Endothelial cell of umbilical vein (primary cell): Measurements from ENCODE around the gene CASP4. TPM values are rescaled to one million over a fixed set of nuclear protein-coding genes. Genes with fewer than 3 reads are reported as not detected.

ENCODE experiments used
- BruUV-seq: library from RNA; stranded (reverse); fragments of 400-500 nt; replicated peaks from 2 replicates; lab custom pipeline; 2021; lab: Mats Ljungman, UMichigan
- CTCF ChIA-PET: fragments of 300-600, 350-600 bp; sonication (Branson Sonifier 250); formaldehyde crosslinking; loops from one replicate; lab custom pipeline; 2021; ENCODE audit warnings: antibody characterized with exemption, inconsistent platforms; lab: Charles Lee
- POLR2A ChIA-PET: fragments of 300-600, 350-600 bp; sonication (Branson Sonifier 250); formaldehyde crosslinking; loops from one replicate; lab custom pipeline; 2021; ENCODE audit warnings: antibody characterized with exemption, inconsistent platforms; lab: Charles Lee
- DNase-seq: peaks from one replicate; pipeline ENCODE4 v3.0.0-alpha.2; 2011; ENCODE audit warnings: low read depth, low spot score
- FAIRE-seq: peaks from 2 replicates; lab custom pipeline; 2011; peaks lifted over from hg19 to GRCh38; lab: Jason Lieb, UNC
- H2AFZ ChIP-seq: 2 replicates; pipeline ENCODE4 v1.6.0; 2012; ENCODE audit warnings: low read depth, low read length, control low read depth, inconsistent platforms
- H3K27ac ChIP-seq: 2 replicates; pipeline ENCODE4 v1.5.1; 2011; ENCODE audit warnings: low read depth, mild to moderate bottlenecking, control low read depth, low read length, moderate library complexity; ENCODE audit not compliant: insufficient read depth
- H3K27me3 ChIP-seq, 2 experiments: 2 replicates each; pipeline versions ENCODE4 v1.6.0 to v1.6.1; 2011; ENCODE audit warnings: low read length in 2 of 2, mixed read lengths in 1 of 2; ENCODE audit not compliant: control insufficient read depth in 2 of 2, insufficient read depth in 2 of 2
- H3K36me3 ChIP-seq, 2 experiments: 2 replicates in 1 of 2; 3 replicates in 1 of 2; pipeline ENCODE4 v1.5.1; 2011; ENCODE audit warnings: low read length in 2 of 2, mild to moderate bottlenecking in 1 of 2, moderate library complexity in 1 of 2; ENCODE audit not compliant: control insufficient read depth in 2 of 2, insufficient read depth in 2 of 2; ENCODE audit errors: extremely low read depth in 1 of 2
- H3K4me1 ChIP-seq: 3 replicates; pipeline ENCODE4 v1.5.1; 2011; ENCODE audit warnings: mild to moderate bottlenecking, low read length; ENCODE audit not compliant: control insufficient read depth, insufficient read depth; ENCODE audit errors: extremely low read depth
- H3K4me2 ChIP-seq: 2 replicates; pipeline ENCODE4 v1.6.1; 2011; ENCODE audit warnings: low read length, control low read depth, mixed read lengths; ENCODE audit not compliant: insufficient read depth
- H3K4me3 ChIP-seq, 3 experiments: fragments of 200-600 bp in 1 of 3; sonication (generic), shearing (Covaris generic) in 1 of 3; replicated peaks in 1 of 3; 2 replicates each; pipeline ENCODE4 v1.5.1; 2011 to 2016; ENCODE audit warnings: control low read depth in 3 of 3, low read length in 3 of 3, mild to moderate bottlenecking in 2 of 3, inconsistent platforms in 1 of 3, low read depth in 1 of 3, moderate library complexity in 1 of 3; ENCODE audit not compliant: insufficient read depth in 1 of 3
- H3K79me2 ChIP-seq: 2 replicates; pipeline ENCODE4 v1.6.0; 2012; ENCODE audit warnings: low read length, inconsistent platforms; ENCODE audit not compliant: control insufficient read depth, insufficient read depth
- H3K9ac ChIP-seq: replicated peaks from 2 replicates; pipeline ENCODE3; 2011; ENCODE audit warnings: low read length, control low read depth; ENCODE audit not compliant: insufficient read depth; ENCODE audit errors: extremely low read depth
- H3K9me1 ChIP-seq: replicated peaks from 3 replicates; pipeline ENCODE4 v1.6.0; 2011; ENCODE audit warnings: mild to moderate bottlenecking, low read length; ENCODE audit not compliant: control insufficient read depth, insufficient read depth; ENCODE audit errors: extremely low read depth
- H3K9me3 ChIP-seq: replicated peaks from 2 replicates; pipeline ENCODE4 v1.5.1; 2012; ENCODE audit warnings: low read length, inconsistent platforms; ENCODE audit not compliant: control insufficient read depth, insufficient read depth
- H4K20me1 ChIP-seq: replicated peaks from 2 replicates; pipeline ENCODE3; 2011; ENCODE audit warnings: mild to moderate bottlenecking, low read length; ENCODE audit not compliant: control insufficient read depth, insufficient read depth; ENCODE audit errors: extremely low read depth
- CTCF ChIP-seq, 2 donors: IDR thresholded peaks; 1 replicate in 1 of 2; 2 replicates in 1 of 2; pipeline ENCODE4 v1.5.1; 2011; ENCODE audit warnings: low read length in 2 of 2, mild to moderate bottlenecking in 2 of 2, moderate library complexity in 2 of 2, control low read depth in 1 of 2, inconsistent platforms in 1 of 2, low read depth in 1 of 2; ENCODE audit not compliant: insufficient read depth in 1 of 2; ENCODE audit errors: extremely low read depth in 1 of 2
- FOS ChIP-seq: IDR thresholded peaks from 2 replicates; pipeline ENCODE4 v1.6.1; 2011; ENCODE audit warnings: mild to moderate bottlenecking, low read length, moderate library complexity, borderline replicate concordance; ENCODE audit not compliant: insufficient read depth
- GATA2 ChIP-seq: IDR thresholded peaks from 2 replicates; pipeline ENCODE4 v1.7.0; 2011; ENCODE audit warnings: low read depth, mild to moderate bottlenecking, moderate library complexity, mixed read lengths, low read length; ENCODE audit not compliant: insufficient read length, insufficient read depth
- JUN ChIP-seq: IDR thresholded peaks from 2 replicates; pipeline ENCODE4 v1.6.1; 2011; ENCODE audit warnings: borderline replicate concordance, low read depth; ENCODE audit not compliant: insufficient read length, insufficient read depth
- MYC ChIP-seq: IDR thresholded peaks from one replicate; pipeline ENCODE4 v1.6.1; 2011; ENCODE audit warnings: mild to moderate bottlenecking, low read depth, low read length
- POLR2A ChIP-seq: IDR thresholded peaks from 2 replicates; pipeline ENCODE4 v1.6.1; 2012; ENCODE audit warnings: low read depth, mild to moderate bottlenecking, control low read depth, low read length
- POLR2AphosphoS5 ChIP-seq: IDR thresholded peaks from 2 replicates; pipeline ENCODE4 v1.6.1; 2012; ENCODE audit warnings: low read depth, mild to moderate bottlenecking, control low read depth, low read length, moderate library complexity; ENCODE audit not compliant: insufficient read depth
- dilution Hi-C: fragments of 300-500 bp; cut with MboI; formaldehyde crosslinking; loops from one replicate; pipeline ENCODE4 v1.15.0; 2019; ENCODE audit warnings: low sequenced_read_pairs; ENCODE audit not compliant: extremely low pct_ligation_motif_present
- intact Hi-C: fragments of 100-400 bp; cut with micrococcal nuclease; formaldehyde crosslinking; loops from one replicate; pipeline ENCODE4 v1.10.0; 2022
- polyA plus RNA-seq, 4 experiments: library from polyadenylated mRNA; depleted of rRNA in 3 of 4; stranded (reverse) in 3 of 4; unstranded in 1 of 4; fragments of >200 nt; gene quantifications; 2 replicates each; pipeline versions ENCODE4 v1.2.1 to v1.2.3, GENCODE V29; 2011 to 2012; ENCODE audit warnings: missing spikeins in 1 of 4
- total RNA-seq: library from RNA; stranded (reverse); gene quantifications from 2 replicates; pipeline ENCODE4 v1.2.3, GENCODE V29; 2021
- TF ChIP-seq, protein P1 (sequence below): IDR thresholded peaks from 2 replicates; pipeline ENCODE4 v1.6.1; 2011; ENCODE audit not compliant: insufficient read depth, insufficient read length

CASP4 gene
- total and polyA plus RNA-seq, 2 donors (not counting 3 experiments of a cell fraction or from before 2014, with no cell fraction given) = 83.1 to 89.1 TPM

DNA sequence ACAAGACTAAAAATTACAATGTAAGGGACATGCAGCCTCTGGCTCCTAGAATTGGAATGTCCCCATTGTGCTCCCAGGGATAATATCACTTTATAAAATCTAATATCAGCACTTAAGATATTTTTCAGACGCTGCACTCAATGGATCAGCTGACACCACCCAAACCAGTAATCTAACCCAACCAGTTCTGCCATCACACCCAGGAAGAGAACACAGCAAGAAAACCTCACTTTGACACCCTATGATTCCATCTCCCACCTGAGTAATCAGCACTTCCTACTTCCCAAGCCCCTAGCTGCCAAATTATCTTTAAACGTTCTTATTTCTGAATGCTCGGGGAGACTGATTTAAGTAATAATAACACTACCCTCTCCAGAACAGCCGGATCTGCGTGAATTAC lies 2.6 kb downstream of the CASP4 start:
- Histone ChIP-seq H3K4me1 (peaks cover 20% of the 10 kb centered on the region), H4K20me1 (no peaks in the 10 kb centered on the region), H3K4me3 (no peak overlapping the region), H3K27ac (no peak overlapping the region), H3K79me2 (peaks cover 59% of the 10 kb centered on the region), H3K9me1 (no peaks in the 10 kb centered on the region), H3K27me3 (no peaks in the 10 kb centered on the region), H3K4me2 (peak overlapping the region; percentile 95), H3K36me3 (peaks cover 2 to 3% of the 10 kb centered on the region in 2 experiments), H2AFZ (no peak overlapping the region), H3K9me3 (no peaks in the 10 kb centered on the region), H3K9ac (no peak overlapping the region)
- dilution Hi-C loops (no loop called here), intact Hi-C loops (loop anchor here (2.0 to 10.0 kb wide), 4 partner anchors 15 to 609 kb away; no protein-coding TSS in a partner anchor)
- TF ChIP-seq FOS (no peak), POLR2A (no peak), CTCF (IDR thresholded peaks at IDR 0.05; ENCODE audit: extremely low read depth in 1 of 2, insufficient read depth in 1 of 2, low read depth in 1 of 2, low read length in 2 of 2) (no peak), POLR2AphosphoS5 (no peak)
- FAIRE-seq (no peak), DNase-seq (no peak)
- CTCF ChIA-PET = no interaction called here
- no TSS peak for BruUV-seq
- POLR2A ChIA-PET = no interaction called here

GRCh38 chr11:104964247-104964646 lies 4.1 kb downstream of the CASP4 start:
- H2AFZ ChIP-seq = no peak overlapping the region
- CTCF ChIA-PET = no interaction called here
- H3K9me3 ChIP-seq = no peaks in the 10 kb centered on the region
- dilution Hi-C loops = no loop called here
- intact Hi-C loops = loop anchor here (10.0 kb wide), 1 partner anchor 611 kb away; no protein-coding TSS in a partner anchor
- no peak overlapping the region for H3K9ac ChIP-seq
- H3K27ac ChIP-seq = no peak overlapping the region
- H3K27me3 ChIP-seq = no peaks in the 10 kb centered on the region
- peaks cover 63% of the 10 kb centered on the region for H3K79me2 ChIP-seq
- POLR2A ChIA-PET = no interaction called here
- TF ChIP-seq FOS = no peak
- TF ChIP-seq MYC = no peak
- TF ChIP-seq POLR2A = no peak
- no peak for TF ChIP-seq GATA2
- no peak for TF ChIP-seq CTCF (IDR thresholded peaks at IDR 0.05; ENCODE audit: extremely low read depth in 1 of 2, insufficient read depth in 1 of 2, low read depth in 1 of 2, low read length in 2 of 2)
- no peak for TF ChIP-seq JUN
- TF ChIP-seq, protein P1, sequence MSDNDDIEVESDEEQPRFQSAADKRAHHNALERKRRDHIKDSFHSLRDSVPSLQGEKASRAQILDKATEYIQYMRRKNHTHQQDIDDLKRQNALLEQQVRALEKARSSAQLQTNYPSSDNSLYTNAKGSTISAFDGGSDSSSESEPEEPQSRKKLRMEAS = no peak
- no peaks in the 10 kb centered on the region for H3K9me1 ChIP-seq
- BruUV-seq = no TSS peak
- H3K4me1 ChIP-seq = peaks cover 20% of the 10 kb centered on the region
- FAIRE-seq (no peak), DNase-seq (no peak)
- no peaks in the 10 kb centered on the region for H4K20me1 ChIP-seq
- H3K4me3 ChIP-seq = no peak overlapping the region
- peaks cover 2 to 3% of the 10 kb centered on the region in 2 experiments for H3K36me3 ChIP-seq
- H3K4me2 ChIP-seq = no peak overlapping the region
